ENCODE results near the gene SH3RF3. TPM values are rescaled to one million over a fixed set of nuclear protein-coding genes. Genes with fewer than 3 reads are reported as not detected.

The SH3RF3 gene
- total and polyA plus RNA-seq, 4 donors, result 2.9 to 9.7 (median 8.6) TPM

DNA sequence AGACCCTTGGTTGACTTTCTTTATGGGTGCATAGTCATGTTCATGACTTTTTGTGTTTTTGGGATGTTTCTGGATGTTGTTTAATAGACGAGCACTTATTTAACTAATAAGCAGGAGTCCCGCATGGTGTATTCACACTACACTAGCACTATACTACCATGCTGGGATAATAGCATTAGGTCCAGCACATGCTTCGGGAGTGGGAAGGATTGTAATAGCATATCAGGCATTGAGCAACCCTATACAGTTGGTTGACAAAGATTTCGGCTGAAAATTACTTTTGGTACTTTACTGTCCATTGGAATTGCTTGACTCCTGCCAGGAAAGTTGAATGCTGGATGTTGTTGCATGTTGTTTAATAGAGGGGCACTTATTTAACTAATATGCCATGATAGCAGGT, 2.8 kb downstream of the SH3RF3 start:
- ATAC-seq (ENCODE audit: insufficient read depth, low FRiP score) (no peak), DNase-seq (no peak)
- Histone ChIP-seq H3K4me3 (no peak overlapping the region), H3K27ac (ENCODE audit: low read depth in 1 of 2, low read length in 1 of 2) (no peak overlapping the region), H3K27me3 (ENCODE audit: control insufficient read depth in 3 of 3, insufficient read depth in 3 of 3, low read length in 2 of 3) (peaks cover 0 to 30% (median 15%) of the 10 kb centered on the region in 3 donors), H3K9ac (ENCODE audit: insufficient read depth in 1 of 2, low read length in 2 of 2) (no peak overlapping the region), H3K9me3 (ENCODE audit: control insufficient read depth in 4 of 4, insufficient read depth in 3 of 4, low read length in 3 of 4) (peaks cover 0 to 2% (median 0%) of the 10 kb centered on the region in 4 donors), H3K4me1 (ENCODE audit: control insufficient read depth in 5 of 5, insufficient read depth in 5 of 5, low read length in 5 of 5) (peaks cover 0 to 29% (median 5%) of the 10 kb centered on the region in 5 donors), H3K36me3 (ENCODE audit: control insufficient read depth in 4 of 4, insufficient read depth in 4 of 4, low read length in 4 of 4) (no peaks in the 10 kb centered on the region)
- TF ChIP-seq, protein P1, sequence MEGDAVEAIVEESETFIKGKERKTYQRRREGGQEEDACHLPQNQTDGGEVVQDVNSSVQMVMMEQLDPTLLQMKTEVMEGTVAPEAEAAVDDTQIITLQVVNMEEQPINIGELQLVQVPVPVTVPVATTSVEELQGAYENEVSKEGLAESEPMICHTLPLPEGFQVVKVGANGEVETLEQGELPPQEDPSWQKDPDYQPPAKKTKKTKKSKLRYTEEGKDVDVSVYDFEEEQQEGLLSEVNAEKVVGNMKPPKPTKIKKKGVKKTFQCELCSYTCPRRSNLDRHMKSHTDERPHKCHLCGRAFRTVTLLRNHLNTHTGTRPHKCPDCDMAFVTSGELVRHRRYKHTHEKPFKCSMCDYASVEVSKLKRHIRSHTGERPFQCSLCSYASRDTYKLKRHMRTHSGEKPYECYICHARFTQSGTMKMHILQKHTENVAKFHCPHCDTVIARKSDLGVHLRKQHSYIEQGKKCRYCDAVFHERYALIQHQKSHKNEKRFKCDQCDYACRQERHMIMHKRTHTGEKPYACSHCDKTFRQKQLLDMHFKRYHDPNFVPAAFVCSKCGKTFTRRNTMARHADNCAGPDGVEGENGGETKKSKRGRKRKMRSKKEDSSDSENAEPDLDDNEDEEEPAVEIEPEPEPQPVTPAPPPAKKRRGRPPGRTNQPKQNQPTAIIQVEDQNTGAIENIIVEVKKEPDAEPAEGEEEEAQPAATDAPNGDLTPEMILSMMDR (IDR thresholded peaks at IDR 0.05; ENCODE audit: control extremely low read depth, extremely low read depth), result no peak
- WGBS, 2 donors, result 83 to 91% methylated on average over 4 of the region's 4 CpGs

DNA sequence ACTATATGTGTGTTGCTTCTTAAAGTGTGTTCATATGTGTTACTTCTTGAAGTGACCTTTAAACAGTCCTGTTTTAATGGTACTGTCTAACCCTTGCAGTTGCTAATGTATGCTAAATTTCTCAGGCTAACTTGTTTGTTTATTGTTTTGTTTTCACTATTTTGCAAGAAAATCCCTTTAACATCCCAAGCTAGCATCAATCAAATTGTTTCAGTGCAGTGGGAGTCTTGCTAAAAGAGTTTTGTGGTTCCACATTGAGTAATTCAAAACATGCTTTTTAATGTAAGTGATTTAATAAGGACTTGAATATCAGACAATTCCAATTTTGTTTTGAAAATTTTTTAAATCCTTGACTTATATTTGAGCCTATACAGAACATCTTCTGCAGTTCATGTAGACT, 3.6 kb downstream of the SH3RF3 start:
- Histone ChIP-seq H3K36me3 (ENCODE audit: control insufficient read depth in 4 of 4, insufficient read depth in 4 of 4, low read length in 4 of 4) (no peaks in the 10 kb centered on the region), H3K27me3 (ENCODE audit: control insufficient read depth in 3 of 3, insufficient read depth in 3 of 3, low read length in 2 of 3) (peaks cover 0 to 30% (median 15%) of the 10 kb centered on the region in 3 donors), H3K9ac (ENCODE audit: insufficient read depth in 1 of 2, low read length in 2 of 2) (no peak overlapping the region), H3K4me3 (no peak overlapping the region), H3K4me1 (ENCODE audit: control insufficient read depth in 5 of 5, insufficient read depth in 5 of 5, low read length in 5 of 5) (peaks cover 0 to 29% (median 5%) of the 10 kb centered on the region in 5 donors), H3K27ac (ENCODE audit: low read depth in 1 of 2, low read length in 1 of 2) (no peak overlapping the region), H3K9me3 (ENCODE audit: control insufficient read depth in 4 of 4, insufficient read depth in 3 of 4, low read length in 3 of 4) (peaks cover 0 to 2% (median 0%) of the 10 kb centered on the region in 4 donors)
- DNase-seq (no peak), ATAC-seq (ENCODE audit: insufficient read depth, low FRiP score) (no peak)
- TF ChIP-seq, protein P1 (IDR thresholded peaks at IDR 0.05; ENCODE audit: control extremely low read depth, extremely low read depth), result no peak

DNA sequence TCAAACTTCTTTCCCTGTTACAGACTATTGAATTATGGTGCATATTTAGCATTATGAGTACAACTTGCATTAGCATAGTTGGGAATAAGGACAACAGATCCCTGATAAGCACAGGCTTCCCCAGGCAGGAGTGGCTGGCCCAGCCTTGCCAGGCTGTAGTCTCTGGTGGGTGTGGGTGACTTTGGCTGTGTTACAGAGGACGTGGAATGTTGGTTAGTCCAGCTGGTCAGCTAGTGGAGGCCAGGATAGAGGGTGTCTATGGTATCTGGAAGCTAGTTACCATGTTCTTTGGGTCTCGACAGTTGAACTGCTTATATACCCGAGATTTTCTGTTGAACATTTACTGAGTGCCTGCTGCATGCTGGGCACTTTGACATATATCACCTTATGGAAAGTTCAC, 4.7 kb downstream of the SH3RF3 start:
- Histone ChIP-seq H3K9ac (ENCODE audit: insufficient read depth in 1 of 2, low read length in 2 of 2) (no peak overlapping the region), H3K4me1 (ENCODE audit: control insufficient read depth in 5 of 5, insufficient read depth in 5 of 5, low read length in 5 of 5) (peaks cover 0 to 23% (median 5%) of the 10 kb centered on the region in 5 donors), H3K36me3 (ENCODE audit: control insufficient read depth in 4 of 4, insufficient read depth in 4 of 4, low read length in 4 of 4) (no peaks in the 10 kb centered on the region), H3K9me3 (ENCODE audit: control insufficient read depth in 4 of 4, insufficient read depth in 3 of 4, low read length in 3 of 4) (peaks cover 0 to under 1% (median 0%) of the 10 kb centered on the region in 4 donors), H3K4me3 (no peak overlapping the region), H3K27ac (ENCODE audit: low read depth in 1 of 2, low read length in 1 of 2) (no peak overlapping the region), H3K27me3 (ENCODE audit: control insufficient read depth in 3 of 3, insufficient read depth in 3 of 3, low read length in 2 of 3) (peaks cover 0 to 27% (median 15%) of the 10 kb centered on the region in 3 donors)
- ATAC-seq (ENCODE audit: insufficient read depth, low FRiP score), result no peak
- DNase-seq, result no peak
- TF ChIP-seq, protein P1 (IDR thresholded peaks at IDR 0.05; ENCODE audit: control extremely low read depth, extremely low read depth), result no peak
- 86 to 90% methylated on average over 3 of the region's 3 CpGs for WGBS, 2 donors

Data from lung (tissue), 12 donors.